HCT116 (cell line): Measurements from ENCODE around the gene PTPRA. TPM values are rescaled to one million over a fixed set of nuclear protein-coding genes. Genes with fewer than 3 reads are reported as not detected.

Experiments
- ATAC-seq: fragments of 200-7000 bp; cut with Tn5 transposase; 2 replicates; pipeline ENCODE4 v1.9.1; 2020; ENCODE audit warnings: mild to moderate bottlenecking, moderate library complexity
- BruUV-seq: library from RNA; stranded (reverse); fragments of 400-500 nt; replicated peaks from 2 replicates; lab custom pipeline; 2021; lab: Mats Ljungman, UMichigan
- CTCF ChIA-PET: fragments of 300-600 bp; sonication (Branson Sonifier 250); formaldehyde crosslinking; loops from one replicate; lab custom pipeline; 2021; ENCODE audit warnings: antibody characterized with exemption; lab: Charles Lee
- POLR2A ChIA-PET: fragments of 300-600, 350-600 bp; sonication (Branson Sonifier 250); formaldehyde crosslinking; loops from one replicate; lab custom pipeline; 2021; ENCODE audit warnings: antibody characterized with exemption; lab: Charles Lee
- RAD21 ChIA-PET, 2 experiments: fragments of 300-600 bp; sonication (Branson Sonifier 250); formaldehyde crosslinking; loops; one replicate each; lab custom pipeline; 2023; ENCODE audit warnings: low total read pairs in 2 of 2; ENCODE audit not compliant: uncharacterized antibody in 2 of 2, unreplicated experiment in 2 of 2, low non-redundant PET in 1 of 2; lab: Charles Lee
- DNase-seq: peaks from one replicate; pipeline ENCODE4 v3.0.0-alpha.2; 2010; ENCODE audit warnings: low read depth, low spot score
- H2AFZ ChIP-seq: fragments of 200-600 bp; shearing (Covaris generic), sonication (generic); 2 replicates; pipeline ENCODE4 v1.6.1; 2017; ENCODE audit warnings: low read depth, mixed run types, mixed read lengths, antibody characterized with exemption, low read length; ENCODE audit not compliant: poor library complexity, severe bottlenecking
- H3K27ac ChIP-seq: 2 replicates; pipeline ENCODE4 v1.5.1; 2012; ENCODE audit warnings: low read depth, low read length
- H3K27me3 ChIP-seq: fragments of 200-600 bp; sonication (generic); 2 replicates; pipeline ENCODE4 v1.6.1; 2016; ENCODE audit warnings: mixed run types, low read length, mixed read lengths; ENCODE audit not compliant: insufficient read depth
- H3K36me3 ChIP-seq, 2 experiments: fragments of 200-500 bp in 1 of 2; fragments of 200-600 bp in 1 of 2; sonication (Bioruptor generic) in 1 of 2; sonication (generic) in 1 of 2; 2 replicates each; pipeline versions ENCODE4 v1.5.1 to v1.6.1; 2014 to 2016; ENCODE audit warnings: low read length in 2 of 2, inconsistent platforms in 1 of 2, mixed read lengths in 1 of 2, mixed run types in 1 of 2; ENCODE audit not compliant: insufficient read depth in 2 of 2, control insufficient read depth in 1 of 2
- H3K4me1 ChIP-seq, 2 experiments: fragments of 200-600 bp in 1 of 2; sonication (generic) in 1 of 2; 2 replicates each; pipeline versions ENCODE4 v1.5.1 to v1.6.1; 2012 to 2017; ENCODE audit warnings: low read length in 2 of 2, inconsistent platforms in 1 of 2, mild to moderate bottlenecking in 1 of 2, mixed read lengths in 1 of 2, mixed run types in 1 of 2, moderate library complexity in 1 of 2; ENCODE audit not compliant: insufficient read depth in 2 of 2, control insufficient read depth in 1 of 2
- H3K4me2 ChIP-seq: fragments of 200-600 bp; sonication (generic); 2 replicates; pipeline ENCODE4 v1.6.1; 2017; ENCODE audit warnings: mixed run types, low read length, mixed read lengths
- H3K4me3 ChIP-seq, 2 experiments: fragments of 200-600 bp in 1 of 2; sonication (generic) in 1 of 2; replicated peaks in 1 of 2; 2 replicates each; pipeline ENCODE4 v1.5.1; 2011 to 2016; ENCODE audit warnings: low read length in 2 of 2, control low read depth in 1 of 2, low read depth in 1 of 2, mild to moderate bottlenecking in 1 of 2, mixed read lengths in 1 of 2, mixed run types in 1 of 2
- H3K79me2 ChIP-seq: fragments of 200-600 bp; sonication (generic); 2 replicates; pipeline ENCODE4 v1.6.1; 2017; ENCODE audit warnings: mild to moderate bottlenecking, mixed run types, low read length, moderate library complexity, mixed read lengths; ENCODE audit not compliant: insufficient read depth
- H3K9ac ChIP-seq: fragments of 200-600 bp; sonication (generic); 2 replicates; pipeline ENCODE4 v1.6.1; 2016; ENCODE audit warnings: low read length, mixed read lengths
- H3K9me2 ChIP-seq: fragments of 200-600 bp; sonication (generic), shearing (Covaris generic); 2 replicates; pipeline ENCODE4 v1.6.1; 2017; ENCODE audit warnings: mixed run types, mild to moderate bottlenecking, moderate library complexity; ENCODE audit not compliant: insufficient read depth
- H3K9me3 ChIP-seq, 2 experiments: fragments of 200-500 bp in 1 of 2; fragments of 200-600 bp in 1 of 2; sonication (Bioruptor generic) in 1 of 2; sonication (generic) in 1 of 2; 2 replicates each; pipeline ENCODE4 v1.6.1; 2014 to 2017; ENCODE audit warnings: low read length in 2 of 2, mixed read lengths in 2 of 2, inconsistent platforms in 1 of 2, low read depth in 1 of 2, mild to moderate bottlenecking in 1 of 2, mixed run types in 1 of 2, moderate library complexity in 1 of 2; ENCODE audit not compliant: control insufficient read depth in 1 of 2, insufficient read depth in 1 of 2
- H4K20me1 ChIP-seq: fragments of 200-600 bp; sonication (generic), shearing (Covaris generic); 2 replicates; pipeline ENCODE4 v1.6.1; 2017; ENCODE audit warnings: mixed run types, mild to moderate bottlenecking, moderate library complexity; ENCODE audit not compliant: insufficient read depth
- ATF3 ChIP-seq: IDR thresholded peaks from 2 replicates; pipeline ENCODE4 v1.6.1; 2012
- CTCF ChIP-seq, 3 experiments: fragments of 200-600 bp in 1 of 3; sonication (generic) in 1 of 3; IDR thresholded peaks in 2 of 3; conservative IDR thresholded peaks in 1 of 3; 2 replicates each; pipeline ENCODE4 v1.5.1; 2012 to 2017; ENCODE audit warnings: low read depth in 2 of 3, low read length in 2 of 3, antibody characterized with exemption in 1 of 3, borderline replicate concordance in 1 of 3, control low read depth in 1 of 3, mild to moderate bottlenecking in 1 of 3, mixed read lengths in 1 of 3, mixed run types in 1 of 3, moderate library complexity in 1 of 3; ENCODE audit not compliant: insufficient read depth in 1 of 3
- ELF1 ChIP-seq: IDR thresholded peaks from 2 replicates; pipeline ENCODE4 v1.6.1; 2012; ENCODE audit warnings: low read depth, borderline replicate concordance
- EZH2 ChIP-seq: fragments of 200-600 bp; sonication (generic); IDR thresholded peaks from 2 replicates; pipeline ENCODE4 v1.6.1; 2017; ENCODE audit warnings: antibody characterized with exemption, mixed run types
- EZH2phosphoT487 ChIP-seq: fragments of 200-600 bp; IDR thresholded peaks from 2 replicates; pipeline ENCODE4 v1.6.1; 2018; ENCODE audit warnings: antibody characterized with exemption, borderline replicate concordance
- JUND ChIP-seq: IDR thresholded peaks from 2 replicates; pipeline ENCODE4 v1.6.1; 2012
- MAX ChIP-seq: IDR thresholded peaks from 2 replicates; pipeline ENCODE4 v1.6.1; 2012
- POLR2A ChIP-seq: IDR thresholded peaks from 2 replicates; pipeline ENCODE4 v1.7.0; 2011; ENCODE audit warnings: borderline replicate concordance; ENCODE audit not compliant: insufficient read depth, insufficient read length; ENCODE audit errors: extremely low read depth
- POLR2AphosphoS5 ChIP-seq: IDR thresholded peaks from 2 replicates; pipeline ENCODE4 v1.6.1; 2011; ENCODE audit warnings: mild to moderate bottlenecking, low read depth, low read length, moderate library complexity
- RAD21 ChIP-seq: IDR thresholded peaks from 2 replicates; pipeline ENCODE4 v1.6.1; 2012; ENCODE audit warnings: low read depth, mild to moderate bottlenecking
- REST ChIP-seq: IDR thresholded peaks from 2 replicates; pipeline ENCODE4 v1.6.1; 2012; ENCODE audit warnings: low read depth
- SRF ChIP-seq: IDR thresholded peaks from 2 replicates; pipeline ENCODE4 v1.6.1; 2012; ENCODE audit warnings: low read depth
- ZBTB33 ChIP-seq: IDR thresholded peaks from 2 replicates; pipeline ENCODE4 v1.6.1; 2011; ENCODE audit warnings: mild to moderate bottlenecking, low read length, moderate library complexity; ENCODE audit not compliant: insufficient replicate concordance; ENCODE audit errors: extremely low read depth
- ZNF274 ChIP-seq: fragments of 200-500 bp; sonication (Bioruptor generic); IDR thresholded peaks from 2 replicates; pipeline ENCODE4 v1.6.1; 2014; ENCODE audit warnings: mild to moderate bottlenecking, low read depth, low read length, inconsistent platforms
- intact Hi-C: fragments of 100-400 bp; cut with micrococcal nuclease; formaldehyde crosslinking; loops from 2 replicates; pipeline ENCODE4 v1.10.0; 2022
- total RNA-seq: library from RNA; stranded (reverse); gene quantifications from one replicate; pipeline ENCODE4 v1.2.1, GENCODE V29; 2021; ENCODE audit not compliant: unreplicated experiment

Gene PTPRA
- total RNA-seq, 1 experiment from 2014 or later, result 44.6 TPM

- Histone ChIP-seq H3K36me3 (no peaks in the 10 kb centered on the region), H3K9me2 (no peaks in the 10 kb centered on the region), H3K4me3 (no peak overlapping the region), H2AFZ (no peak overlapping the region), H3K9ac (no peak overlapping the region), H3K27me3 (no peaks in the 10 kb centered on the region), H3K27ac (no peak overlapping the region), H3K9me3 (no peaks in the 10 kb centered on the region), H3K79me2 (no peaks in the 10 kb centered on the region), H3K4me2 (no peak overlapping the region), H3K4me1 (peaks cover 0 to 7% of the 10 kb centered on the region in 2 experiments; a peak in 2 of 4 replicates), H4K20me1 (no peaks in the 10 kb centered on the region)
- TF ChIP-seq EZH2, result no peak
- no peak for TF ChIP-seq ELF1
- no peak for TF ChIP-seq POLR2A
- TF ChIP-seq CTCF (IDR thresholded peaks at IDR 0.05 in 2 of 3, conservative IDR thresholded peaks at IDR 0.05 in 1 of 3; ENCODE audit: borderline replicate concordance in 1 of 3, insufficient read depth in 1 of 3, low read depth in 2 of 3, low read length in 2 of 3), result no peak
- no peak for TF ChIP-seq ZNF274
- no peak for TF ChIP-seq REST
- TF ChIP-seq MAX, result no peak
- TF ChIP-seq RAD21, result no peak
- TF ChIP-seq EZH2phosphoT487, result no peak
- TF ChIP-seq ATF3, result no peak
- TF ChIP-seq JUND, result no peak
- no peak for TF ChIP-seq ZBTB33
- no peak for TF ChIP-seq SRF
- no peak for TF ChIP-seq POLR2AphosphoS5
- intact Hi-C loops, result no loop called here
- POLR2A ChIA-PET, result no interaction called here
- CTCF ChIA-PET, result no interaction called here
- no TSS peak for BruUV-seq
- DNase-seq (no peak), ATAC-seq (no peak)
- RAD21 ChIA-PET, result no interaction called here
Observed at GRCh38 chr20:3082306-3082951, 209.1 kb downstream of the PTPRA start.
